Upper lobe of left lung (tissue), 6 donors: ENCODE data around the gene KCNAB1. TPM values are rescaled to one million over a fixed set of nuclear protein-coding genes. Genes with fewer than 3 reads are reported as not detected.
A peak's percentile ranks its signal among the peaks of the same experiment; 100 is the strongest.

Experiments
- ATAC-seq, 2 donors: fragments of 200-7000 bp; cut with Tn5 transposase; one replicate each; pipeline ENCODE4 v1.9.1; 2022; ENCODE audit warnings: mild to moderate bottlenecking in 2 of 2, moderate library complexity in 2 of 2; ENCODE audit not compliant: low FRiP score in 2 of 2
- DNase-seq, 2 donors: peaks; one replicate each; pipeline ENCODE4 v3.0.0-alpha.2; 2019 to 2020
- H3K27ac ChIP-seq, 4 donors: fragments of 200-600 bp; sonication (generic); one replicate each; pipeline ENCODE4 v1.5.1; 2016 to 2019
- H3K27me3 ChIP-seq, 4 donors: fragments of 200-600 bp; sonication (generic); one replicate each; pipeline ENCODE4 v1.5.1; 2017 to 2019
- H3K36me3 ChIP-seq, 4 donors: fragments of 200-600 bp; sonication (generic); one replicate each; pipeline ENCODE4 v1.5.1; 2016 to 2019
- H3K4me1 ChIP-seq, 4 donors: fragments of 200-600 bp; sonication (generic); one replicate each; pipeline ENCODE4 v1.5.1; 2018 to 2019
- H3K4me3 ChIP-seq, 4 donors: fragments of 200-600 bp; sonication (generic); one replicate each; pipeline ENCODE4 v1.5.1; 2017 to 2019; ENCODE audit warnings: mild to moderate bottlenecking in 2 of 4, moderate library complexity in 1 of 4
- H3K9me3 ChIP-seq, 4 donors: fragments of 200-600 bp; sonication (generic); one replicate each; pipeline ENCODE4 v1.5.1; 2018 to 2019
- CTCF ChIP-seq, 6 experiments: fragments of 450-650 bp in 4 of 6; fragments of 200-600 bp in 2 of 6; sonication (generic) in 2 of 6; IDR thresholded peaks; one replicate each; pipeline ENCODE4 v1.5.1; 2016 to 2019; ENCODE audit warnings: antibody characterized with exemption in 6 of 6
- EP300 ChIP-seq, 4 donors: sonication (generic); formaldehyde crosslinking; IDR thresholded peaks; one replicate each; pipeline ENCODE4 v1.5.1; 2017; ENCODE audit warnings: antibody characterized with exemption in 4 of 4, control low read depth in 2 of 4
- POLR2A ChIP-seq, 4 donors: fragments of 450-650 bp; IDR thresholded peaks; one replicate each; pipeline ENCODE4 v1.5.1; 2016 to 2017; ENCODE audit warnings: antibody characterized with exemption in 4 of 4, mild to moderate bottlenecking in 2 of 4
- POLR2AphosphoS5 ChIP-seq, 2 donors: sonication (generic); formaldehyde crosslinking; IDR thresholded peaks; one replicate each; pipeline ENCODE4 v1.5.1; 2017; ENCODE audit warnings: antibody characterized with exemption in 2 of 2
- WGBS, 2 donors: methylation state at CpG; one replicate each; pipeline ENCODE4 v1.1.5; 2017 to 2018; 5-methylcytosine and 5-hydroxymethylcytosine counted together
- total RNA-seq, 6 donors: library from RNA; depleted of rRNA in 4 of 6; stranded (reverse); fragments of >200 nt in 4 of 6; gene quantifications; one replicate each; pipeline versions ENCODE4 v1.1.0 to v1.2.1, GENCODE V29; 2016 to 2021
- donor health status: DM: no; HTN: no; CAD: no; lungs with moderate emphysema.
- donor health status: DM: no; HTN: yes; CAD: no; lungs with severe emphysema.

KCNAB1 gene
- total RNA-seq, 6 donors from 2014 or later: 0.79 to 5.2 (median 3.0) TPM

- DNase-seq (no peak), ATAC-seq (no peak)
- no peaks in the 10 kb centered on the region for H3K27me3 ChIP-seq
- H3K36me3 ChIP-seq: peaks cover 4 to 84% (median 19%) of the 10 kb centered on the region in 4 donors
- peaks cover 10 to 36% (median 31%) of the 10 kb centered on the region in 4 donors for H3K4me1 ChIP-seq
- H3K27ac ChIP-seq: no peak overlapping the region
- H3K9me3 ChIP-seq: no peaks in the 10 kb centered on the region
- H3K4me3 ChIP-seq: no peak overlapping the region
- WGBS, 2 donors: 86 to 91% methylated on average over 6 of the region's 6 CpGs
- TF ChIP-seq POLR2AphosphoS5 (IDR thresholded peaks at IDR 0.05) (no peak), POLR2A (IDR thresholded peaks at IDR 0.05) (no peak), CTCF (IDR thresholded peaks at IDR 0.05) (no peak), EP300 (IDR thresholded peaks at IDR 0.05) (no peak)
Measured at GRCh38 chr3:156548902-156549301, 428.5 kb downstream of the KCNAB1 start.

- H3K9me3 ChIP-seq: no peaks in the 10 kb centered on the region
- H3K27me3 ChIP-seq: no peaks in the 10 kb centered on the region
- WGBS, 2 donors: 67 to 78% methylated on average over 4 of the region's 4 CpGs
- DNase-seq (no peak), ATAC-seq (no peak)
- H3K36me3 ChIP-seq: peaks cover 0 to 62% (median 12%) of the 10 kb centered on the region in 4 donors
- H3K4me3 ChIP-seq: no peak overlapping the region
- H3K27ac ChIP-seq: no peak overlapping the region
- TF ChIP-seq POLR2AphosphoS5 (IDR thresholded peaks at IDR 0.05): no peak
- no peak for TF ChIP-seq EP300 (IDR thresholded peaks at IDR 0.05)
- no peak for TF ChIP-seq POLR2A (IDR thresholded peaks at IDR 0.05)
- no peak for TF ChIP-seq CTCF (IDR thresholded peaks at IDR 0.05)
- peaks cover 12 to 40% (median 35%) of the 10 kb centered on the region in 4 donors for H3K4me1 ChIP-seq
Measured at GRCh38 chr3:156551261-156551660, 430.9 kb downstream of the KCNAB1 start.

- WGBS, 2 donors: 80 to 87% methylated on average over 4 of the region's 4 CpGs
- H3K4me1 ChIP-seq: peaks cover 12 to 40% (median 35%) of the 10 kb centered on the region in 4 donors
- H3K27me3 ChIP-seq: no peaks in the 10 kb centered on the region
- H3K4me3 ChIP-seq: no peak overlapping the region
- TF ChIP-seq EP300 (IDR thresholded peaks at IDR 0.05): no peak
- TF ChIP-seq POLR2AphosphoS5 (IDR thresholded peaks at IDR 0.05): no peak
- no peak for TF ChIP-seq POLR2A (IDR thresholded peaks at IDR 0.05)
- H3K9me3 ChIP-seq: no peaks in the 10 kb centered on the region
- ATAC-seq: no peak
- no peak for DNase-seq
- no peak overlapping the region for H3K27ac ChIP-seq
- H3K36me3 ChIP-seq: peaks cover 0 to 58% (median 10%) of the 10 kb centered on the region in 4 donors
Measured at GRCh38 chr3:156551746-156552145, 431.4 kb downstream of the KCNAB1 start.

GRCh38 chr3:156552973-156553372 lies 432.6 kb downstream of the KCNAB1 start:
- no peak for TF ChIP-seq POLR2AphosphoS5 (IDR thresholded peaks at IDR 0.05)
- no peak for TF ChIP-seq EP300 (IDR thresholded peaks at IDR 0.05)
- TF ChIP-seq CTCF (IDR thresholded peaks at IDR 0.05): no peak
- TF ChIP-seq POLR2A (IDR thresholded peaks at IDR 0.05): no peak
- Histone ChIP-seq H3K27ac (no peak overlapping the region), H3K4me1 (peaks cover 12 to 40% (median 29%) of the 10 kb centered on the region in 4 donors), H3K36me3 (peaks cover 0 to 45% (median 3%) of the 10 kb centered on the region in 4 donors), H3K9me3 (no peaks in the 10 kb centered on the region), H3K27me3 (no peaks in the 10 kb centered on the region), H3K4me3 (peak overlapping the region in 1 of 4 donors; percentile 78)
- DNase-seq (no peak), ATAC-seq (no peak)
- WGBS, 2 donors: 85 to 92% methylated on average over 2 of the region's 2 CpGs

- peak in 1 of 2 donors; percentile 18 for ATAC-seq
- Histone ChIP-seq H3K4me1 (peaks cover 12 to 40% (median 29%) of the 10 kb centered on the region in 4 donors), H3K27ac (peak overlapping the region; percentile 84 to 93 (median 88))
Measured at GRCh38 chr3:156553705-156554356, 433.5 kb downstream of the KCNAB1 start.

More at GRCh38 chr3:156553705-156554356, 433.5 kb downstream of the KCNAB1 start:
- H3K9me3 ChIP-seq: no peaks in the 10 kb centered on the region
- DNase-seq: no peak
- WGBS, 2 donors: 29 to 30% methylated on average over 11 of the region's 11 CpGs
- no peaks in the 10 kb centered on the region for H3K27me3 ChIP-seq
- TF ChIP-seq EP300 (IDR thresholded peaks at IDR 0.05): no peak
- TF ChIP-seq POLR2A (IDR thresholded peaks at IDR 0.05): no peak
- no peak for TF ChIP-seq POLR2AphosphoS5 (IDR thresholded peaks at IDR 0.05)
- TF ChIP-seq CTCF (IDR thresholded peaks at IDR 0.05): no peak
- H3K36me3 ChIP-seq: peaks cover 0 to 37% (median 1%) of the 10 kb centered on the region in 4 donors
- peak overlapping the region; percentile 78 to 98 (median 82) for H3K4me3 ChIP-seq
